GM10847 (cell line): ENCODE results near the gene PHEX.

Experiments used
- POLR2A ChIP-seq: IDR thresholded peaks from 2 replicates; pipeline ENCODE4 v1.6.1; 2011; ENCODE audit not compliant: insufficient read length; ENCODE audit errors: extremely low read depth

The PHEX gene

DNA sequence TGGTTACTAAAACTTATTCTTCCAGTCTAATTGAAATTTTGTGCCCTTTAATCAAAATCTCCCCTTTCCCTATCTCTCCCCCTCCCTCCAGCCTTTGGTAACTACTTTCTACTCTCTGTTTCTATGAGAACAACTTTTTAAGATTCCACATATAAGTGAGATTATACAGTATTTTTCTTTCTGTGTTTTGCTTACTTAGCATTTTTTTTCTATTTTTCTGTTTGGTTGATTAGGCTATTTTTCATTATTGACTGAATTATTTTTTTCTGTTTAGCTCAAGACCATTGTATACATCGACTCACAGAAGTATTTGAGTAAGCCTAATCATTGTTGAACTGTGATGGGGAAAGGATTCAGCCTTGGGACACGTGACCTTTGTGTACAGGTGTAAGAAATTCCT is 116.4 kb downstream of the PHEX start:
- TF ChIP-seq POLR2A: no peak

DNA sequence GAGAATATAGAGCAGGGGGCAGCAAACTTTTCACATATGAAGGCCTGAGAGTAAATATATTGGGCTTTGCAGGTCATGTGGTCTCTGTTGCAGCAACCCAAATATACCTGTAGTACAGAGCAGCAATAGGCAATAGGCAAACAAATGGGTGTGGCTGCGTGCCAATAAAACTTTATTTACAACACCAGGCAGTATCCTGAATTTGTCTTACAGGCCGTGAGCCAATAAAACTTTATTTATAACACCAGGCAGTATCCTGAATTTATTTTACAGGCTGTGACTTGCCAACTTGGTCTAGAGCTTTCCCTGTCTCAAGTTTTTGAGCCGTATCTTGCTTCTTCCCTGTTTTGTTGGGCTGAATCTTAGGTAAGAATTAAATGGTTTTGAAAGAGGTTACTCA is 118.2 kb downstream of the PHEX start:
- TF ChIP-seq POLR2A: no peak

DNA sequence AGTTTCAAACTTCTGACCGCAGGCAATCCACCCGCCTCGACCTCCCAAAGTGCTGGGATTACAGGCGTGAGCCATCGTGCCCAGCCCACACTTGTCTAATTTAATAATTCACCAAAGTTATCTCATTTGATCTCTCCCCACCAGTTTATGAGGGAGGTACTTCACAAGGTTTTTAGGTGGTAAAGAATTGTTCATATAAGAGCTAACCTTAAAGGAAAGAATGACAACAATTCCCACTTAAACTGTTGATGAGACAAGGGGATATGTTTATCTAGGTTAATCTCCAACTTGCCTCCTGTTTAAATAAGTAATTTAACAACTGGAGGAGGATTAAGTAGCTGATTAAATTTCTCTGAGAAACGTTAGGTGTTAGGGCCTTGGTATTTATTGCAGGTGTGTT is 123.0 kb downstream of the PHEX start:
- no peak for TF ChIP-seq POLR2A

DNA sequence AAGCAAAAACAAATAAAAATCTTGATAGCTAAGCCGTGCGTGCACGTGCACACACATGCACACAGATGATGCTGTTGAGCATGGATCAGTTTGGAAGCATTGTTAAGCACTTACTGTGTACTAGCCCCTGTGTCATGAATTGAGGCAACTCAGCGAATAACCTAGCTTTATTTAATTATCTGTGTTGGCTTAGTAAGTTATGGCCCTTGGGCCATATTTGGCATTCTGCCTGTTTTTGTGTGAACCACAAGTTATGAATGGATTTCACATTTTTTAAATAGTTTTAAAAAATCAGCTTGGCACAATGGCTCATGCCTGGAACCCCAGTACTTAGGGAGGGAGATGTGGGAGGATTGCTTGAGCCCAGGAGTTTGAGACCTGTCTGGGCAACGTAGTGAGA is 126.9 kb downstream of the PHEX start:
- no peak for TF ChIP-seq POLR2A

DNA sequence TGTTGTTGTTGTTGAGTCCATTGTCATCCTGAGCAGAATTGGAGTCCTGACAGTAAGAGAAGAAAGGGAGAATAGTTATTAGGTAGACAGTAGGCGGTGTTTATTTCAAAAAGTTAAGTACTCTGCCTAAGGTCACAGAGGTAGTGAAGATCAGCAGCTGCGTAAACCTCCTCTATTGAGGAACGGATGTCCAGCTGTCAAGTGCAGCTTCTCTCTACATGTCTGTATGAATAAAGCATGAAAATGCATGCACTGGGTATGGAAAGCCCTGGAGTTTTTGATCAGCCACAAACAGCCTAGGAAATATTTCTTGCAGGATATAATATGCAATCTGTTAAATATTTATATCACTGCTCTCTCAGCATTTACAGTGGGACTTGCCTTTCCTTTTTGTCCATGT is 131.2 kb downstream of the PHEX start:
- TF ChIP-seq POLR2A: no peak

DNA sequence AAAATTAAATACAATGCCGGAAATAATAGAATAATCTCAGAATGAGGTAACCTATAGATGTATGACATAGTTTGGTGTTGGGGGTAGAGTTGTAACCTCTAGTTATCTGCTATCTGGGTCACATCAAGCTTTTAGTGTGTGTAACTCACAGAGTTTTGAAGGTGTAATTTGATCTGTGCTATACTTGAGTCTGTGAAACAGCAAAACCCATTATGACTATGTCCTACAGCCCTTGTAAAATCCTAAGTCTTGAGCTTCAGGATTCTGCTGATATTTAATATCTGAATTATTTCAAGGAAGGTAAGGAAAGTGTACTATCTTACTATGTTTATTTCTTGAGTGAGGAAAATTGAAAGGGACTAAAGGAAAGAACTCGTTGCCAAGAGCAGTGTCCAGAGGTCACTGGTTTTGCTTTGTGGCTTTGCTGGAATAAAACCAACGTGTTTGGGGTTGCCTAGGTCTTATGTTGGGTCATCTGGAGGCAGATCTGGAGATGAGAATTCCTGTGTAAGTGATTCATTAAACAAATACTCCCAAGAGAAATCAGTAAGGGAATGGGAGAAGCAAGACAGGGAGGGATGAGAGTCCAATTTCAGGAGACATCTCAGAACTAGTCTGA is 132.8 kb downstream of the PHEX start:
- no peak for TF ChIP-seq POLR2A

DNA sequence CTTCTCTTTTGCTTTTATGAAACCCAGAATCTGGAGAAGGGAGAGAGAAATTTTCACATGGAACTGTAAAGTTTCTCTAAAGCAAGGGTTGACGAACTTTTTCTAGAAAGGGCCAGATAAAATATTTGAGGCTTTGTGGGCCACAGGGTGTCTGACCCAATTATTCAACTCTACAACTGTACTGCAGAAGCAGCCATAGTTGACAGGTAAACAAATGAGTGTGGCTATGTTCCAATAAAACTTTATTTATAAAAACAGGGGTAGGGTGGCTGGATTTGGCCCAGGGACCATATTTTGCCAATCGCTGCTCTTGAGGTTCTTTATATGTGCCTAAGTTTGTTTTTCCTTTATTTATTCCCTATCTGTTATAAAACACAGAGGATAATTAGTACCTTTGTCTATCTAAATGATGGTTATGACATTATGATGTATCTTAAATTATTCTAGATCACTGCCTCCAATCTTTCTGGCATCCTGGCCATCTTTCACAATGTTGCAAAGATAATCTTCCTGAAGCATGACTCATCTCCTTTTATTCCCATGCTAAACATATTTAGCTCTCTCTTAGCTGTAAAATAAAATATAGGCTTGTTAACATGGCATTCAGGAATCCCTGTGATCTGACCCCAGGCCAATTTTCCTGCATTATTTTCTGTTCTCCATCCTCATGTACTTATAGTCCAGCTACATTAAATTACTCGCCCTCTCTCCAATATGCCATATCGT is 133.8 kb downstream of the PHEX start:
- no peak for TF ChIP-seq POLR2A

DNA sequence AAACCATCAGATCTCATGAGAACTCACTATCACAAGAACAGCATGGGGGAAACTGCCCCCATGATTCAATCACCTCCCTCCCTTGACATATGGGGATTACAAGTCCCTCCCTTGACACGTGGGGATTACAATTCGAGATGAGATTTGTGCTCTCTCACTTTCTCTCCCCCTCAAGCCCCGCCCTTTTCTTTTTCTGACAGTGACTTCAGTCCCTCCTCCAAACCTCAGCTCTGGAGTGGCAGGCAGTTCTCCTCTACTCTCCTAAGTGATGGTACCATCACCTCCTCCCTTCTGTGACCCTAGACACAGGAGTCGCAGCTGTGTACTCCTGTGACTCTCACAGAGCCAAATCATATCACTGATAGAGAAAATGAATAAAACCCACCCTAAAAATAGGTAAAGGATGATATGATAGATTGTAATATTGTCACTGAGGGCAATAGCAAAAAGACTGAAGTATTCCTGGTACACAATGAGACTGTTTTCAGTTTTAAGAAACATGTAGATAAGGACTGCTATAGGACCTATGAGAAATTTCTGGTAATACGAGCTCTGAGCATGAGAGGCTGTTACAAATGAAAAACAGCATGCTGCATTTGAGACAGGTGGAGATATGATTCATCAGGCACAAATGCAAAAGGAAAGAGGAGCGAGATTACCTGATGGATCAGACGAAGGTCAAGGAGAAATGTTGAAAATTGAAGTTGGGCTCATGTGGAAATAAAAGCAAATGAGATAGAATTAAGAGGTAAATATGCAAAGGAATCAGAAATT is 139.3 kb downstream of the PHEX start:
- no peak for TF ChIP-seq POLR2A

DNA sequence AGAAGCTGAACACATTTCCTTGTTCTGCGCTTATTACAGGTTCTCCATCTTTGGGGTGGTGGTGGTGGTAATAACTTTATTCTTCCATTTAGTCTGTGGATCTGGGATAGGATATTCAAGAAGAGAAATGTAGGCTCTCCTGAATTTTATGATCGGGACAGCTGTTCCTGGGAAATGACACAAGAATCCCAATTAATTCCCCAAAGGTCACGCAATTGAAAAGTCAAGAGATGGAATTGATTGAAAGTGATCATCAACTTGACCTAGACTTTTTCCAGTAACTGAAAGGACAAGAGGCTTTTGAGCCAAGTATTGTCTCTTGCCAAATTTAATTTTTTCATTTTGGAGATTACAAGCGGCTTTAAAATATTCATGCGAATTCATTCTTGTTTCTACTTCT is 141.8 kb downstream of the PHEX start:
- no peak for TF ChIP-seq POLR2A

DNA sequence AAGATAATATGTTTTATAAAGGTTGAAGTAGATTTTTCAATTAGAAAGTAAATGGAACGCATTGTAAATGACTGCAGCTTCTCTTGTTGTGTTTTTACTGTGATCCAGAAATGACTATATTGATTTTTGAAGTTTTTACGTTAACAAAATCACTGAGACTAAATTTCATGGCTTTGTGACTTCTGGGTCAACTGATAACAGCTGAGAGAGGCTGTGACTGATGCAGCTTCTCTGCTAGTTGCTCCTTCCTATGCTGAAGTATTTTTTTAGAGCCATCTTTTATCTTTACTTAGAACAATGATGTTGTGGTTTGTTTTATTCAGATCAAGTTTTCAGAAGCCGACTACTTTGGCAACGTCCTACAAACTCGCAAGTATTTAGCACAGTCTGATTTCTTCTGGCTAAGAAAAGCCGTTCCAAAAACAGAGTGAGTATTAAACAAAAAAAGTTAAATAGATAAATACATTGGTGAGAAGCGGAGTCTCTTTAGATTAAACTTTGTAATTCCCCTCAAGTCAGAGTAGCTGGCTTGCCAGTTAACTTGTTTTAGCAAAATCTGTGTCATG is 145.9 kb downstream of the PHEX start:
- no peak for TF ChIP-seq POLR2A

DNA sequence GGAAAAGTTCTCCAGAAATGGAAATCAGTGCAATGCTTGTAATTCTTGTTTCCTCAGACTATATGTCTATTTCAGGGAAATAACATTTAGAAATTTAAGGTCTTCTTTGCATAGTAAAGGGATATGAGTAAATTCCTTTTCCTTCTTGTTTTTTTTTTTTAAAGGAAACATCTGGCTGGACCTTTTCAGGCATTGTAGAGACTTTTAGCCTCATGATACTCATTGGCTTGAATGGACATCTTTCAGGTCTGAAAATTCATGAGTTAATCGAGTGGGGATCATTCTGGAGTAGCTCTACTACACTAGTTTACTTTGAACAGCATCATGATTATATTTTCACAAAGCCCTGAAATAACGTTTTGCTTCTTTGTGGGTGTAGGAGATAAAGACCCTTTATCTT is 152.0 kb downstream of the PHEX start:
- TF ChIP-seq POLR2A: no peak

DNA sequence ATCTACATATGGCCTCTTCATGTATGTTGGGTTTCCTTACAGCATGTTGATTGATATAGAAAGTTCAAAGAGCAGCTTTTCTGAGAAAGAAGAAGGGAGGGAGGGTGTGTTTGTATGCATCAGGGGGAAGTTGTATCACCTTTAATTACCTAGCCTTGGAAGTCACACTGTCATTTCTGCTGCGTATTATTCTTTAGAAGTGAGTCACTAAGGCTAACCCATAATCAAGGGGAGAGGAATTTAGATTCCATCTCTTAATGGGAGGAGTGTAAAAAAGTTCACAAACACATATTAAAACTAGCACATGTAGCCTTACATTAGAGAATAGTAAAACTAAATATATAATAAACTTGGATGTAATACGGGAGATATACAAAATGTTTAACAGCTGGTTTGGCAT is 154.0 kb downstream of the PHEX start:
- no peak for TF ChIP-seq POLR2A

DNA sequence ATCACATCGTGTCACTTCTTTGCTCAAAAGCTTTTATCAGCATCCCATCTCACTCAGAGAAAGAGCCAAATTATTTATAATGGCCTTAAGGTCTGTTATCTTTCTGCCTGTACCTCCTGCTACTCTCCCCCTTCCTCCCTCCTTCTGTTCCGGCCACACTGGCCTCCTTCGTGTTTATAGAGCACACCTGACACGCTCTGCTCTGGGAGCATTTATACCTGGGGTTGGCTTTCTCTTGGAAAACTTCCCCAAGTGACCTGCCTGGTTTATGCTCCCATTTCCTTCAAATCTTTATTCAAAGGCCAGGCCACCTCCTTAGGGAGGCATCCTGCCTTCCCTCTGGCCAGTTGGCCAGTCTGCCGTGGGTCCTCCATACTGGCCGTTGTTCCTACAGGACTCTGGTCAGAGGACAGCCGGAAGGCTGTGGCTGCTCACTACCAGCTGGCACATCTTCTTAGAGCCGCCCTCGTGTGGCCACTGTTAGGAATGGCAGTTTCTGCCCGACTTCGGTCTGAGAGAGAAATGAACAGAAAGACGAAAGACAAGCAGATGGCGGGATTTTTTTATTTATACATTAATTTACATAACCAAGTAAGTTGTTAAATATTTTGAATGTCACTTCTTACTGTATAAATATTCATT is 160.4 kb downstream of the PHEX start:
- TF ChIP-seq POLR2A: no peak

DNA sequence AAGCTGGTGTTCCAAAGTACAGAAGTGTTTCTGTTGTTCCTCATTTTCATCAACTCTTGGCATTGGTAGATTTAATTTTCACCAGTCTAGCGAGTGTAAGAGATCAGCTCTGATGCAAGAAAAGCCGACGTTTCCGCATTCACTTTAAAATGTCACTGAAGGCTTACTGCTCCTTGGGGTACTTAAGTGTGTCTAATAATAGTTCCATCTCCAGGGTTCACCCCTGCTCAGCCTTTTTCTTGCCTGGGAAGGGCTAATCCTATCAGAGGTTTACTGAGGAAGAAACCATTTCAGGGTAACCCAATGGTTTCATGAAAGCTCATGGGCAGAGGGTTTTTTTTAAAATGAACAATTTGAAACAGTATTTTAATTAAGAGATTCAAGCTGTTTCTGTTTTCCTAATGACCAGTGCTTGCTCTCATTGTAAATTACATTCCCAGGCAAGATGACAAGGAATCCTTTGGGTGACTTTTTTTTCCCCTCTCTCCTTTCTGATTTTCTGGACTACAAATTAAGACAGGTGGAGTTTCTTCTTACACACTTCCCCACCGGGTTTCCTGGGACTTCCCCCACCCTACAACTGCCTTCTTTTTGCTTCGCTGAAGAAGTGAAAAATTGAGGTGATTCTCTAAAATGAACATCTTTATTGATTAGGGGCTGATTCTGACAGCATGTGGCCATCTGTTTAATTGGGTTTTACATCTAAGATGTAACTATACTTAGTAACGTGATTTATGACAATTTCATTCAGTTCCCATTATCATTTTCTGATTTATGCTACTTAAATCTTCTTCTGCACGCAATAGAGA is 161.9 kb downstream of the PHEX start:
- no peak for TF ChIP-seq POLR2A

DNA sequence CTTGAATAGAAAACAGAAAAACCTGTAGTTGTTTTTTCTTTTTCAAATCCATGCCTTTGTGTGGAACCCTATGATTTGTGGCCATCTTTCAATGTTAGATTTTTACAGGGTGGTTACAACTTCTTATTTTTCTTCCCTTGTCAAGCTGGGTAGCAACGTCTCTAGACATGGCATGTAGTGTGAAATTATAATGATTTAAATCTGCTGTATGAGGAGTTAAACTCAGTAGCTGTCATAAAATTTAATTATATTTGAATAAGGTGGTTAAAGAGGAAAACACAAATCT is 162.5 kb downstream of the PHEX start:
- TF ChIP-seq POLR2A: no peak
